BJ (cell line): ENCODE measurements around the gene TPX2. TPM values are rescaled to one million over a fixed set of nuclear protein-coding genes. Genes with fewer than 3 reads are reported as not detected.
"Not testable (repeated sequence)": the region's sequence is repeated elsewhere in the genome, so short reads cannot be mapped to it uniquely, and the experiment has no call there.

Experiments
- CTCF ChIA-PET: fragments of 350-600 bp; formaldehyde crosslinking; extraction: SDS; loops from one replicate; lab custom pipeline; 2021; ENCODE audit warnings: antibody characterized with exemption, inconsistent platforms; lab: Yijun Ruan, JAX
- POLR2A ChIA-PET: fragments of 300-600 bp; sonication (Branson Sonifier 250); formaldehyde crosslinking; extraction: SDS; loops from one replicate; lab custom pipeline; 2021; ENCODE audit warnings: antibody characterized with exemption; lab: Charles Lee
- DNase-seq: peaks from one replicate; pipeline ENCODE4 v3.0.0-alpha.2; 2011; ENCODE audit warnings: low read depth
- H3K27me3 ChIP-seq: 2 replicates; pipeline ENCODE4 v1.6.0; 2011; ENCODE audit warnings: low read length; ENCODE audit not compliant: control insufficient read depth, insufficient read depth
- H3K36me3 ChIP-seq: 2 replicates; pipeline ENCODE4 v1.5.1; 2011; ENCODE audit warnings: low read length; ENCODE audit not compliant: control insufficient read depth, insufficient read depth
- H3K4me3 ChIP-seq: 2 replicates; pipeline ENCODE4 v1.5.1; 2011; ENCODE audit warnings: low read depth, mild to moderate bottlenecking, control low read depth, low read length
- CTCF ChIP-seq: IDR thresholded peaks from 2 replicates; pipeline ENCODE4 v1.5.1; 2011; ENCODE audit warnings: low read depth, mild to moderate bottlenecking, control low read depth, inconsistent platforms, low read length, moderate library complexity; ENCODE audit not compliant: insufficient read depth
- polyA plus RNA-seq: library from polyadenylated mRNA; depleted of rRNA; stranded (reverse); fragments of >200 nt; gene quantifications from 2 replicates; pipeline ENCODE4 v1.2.3, GENCODE V29; 2011

The TPX2 gene
- polyA plus RNA-seq, 1 experiment = 29.9 TPM

DNA sequence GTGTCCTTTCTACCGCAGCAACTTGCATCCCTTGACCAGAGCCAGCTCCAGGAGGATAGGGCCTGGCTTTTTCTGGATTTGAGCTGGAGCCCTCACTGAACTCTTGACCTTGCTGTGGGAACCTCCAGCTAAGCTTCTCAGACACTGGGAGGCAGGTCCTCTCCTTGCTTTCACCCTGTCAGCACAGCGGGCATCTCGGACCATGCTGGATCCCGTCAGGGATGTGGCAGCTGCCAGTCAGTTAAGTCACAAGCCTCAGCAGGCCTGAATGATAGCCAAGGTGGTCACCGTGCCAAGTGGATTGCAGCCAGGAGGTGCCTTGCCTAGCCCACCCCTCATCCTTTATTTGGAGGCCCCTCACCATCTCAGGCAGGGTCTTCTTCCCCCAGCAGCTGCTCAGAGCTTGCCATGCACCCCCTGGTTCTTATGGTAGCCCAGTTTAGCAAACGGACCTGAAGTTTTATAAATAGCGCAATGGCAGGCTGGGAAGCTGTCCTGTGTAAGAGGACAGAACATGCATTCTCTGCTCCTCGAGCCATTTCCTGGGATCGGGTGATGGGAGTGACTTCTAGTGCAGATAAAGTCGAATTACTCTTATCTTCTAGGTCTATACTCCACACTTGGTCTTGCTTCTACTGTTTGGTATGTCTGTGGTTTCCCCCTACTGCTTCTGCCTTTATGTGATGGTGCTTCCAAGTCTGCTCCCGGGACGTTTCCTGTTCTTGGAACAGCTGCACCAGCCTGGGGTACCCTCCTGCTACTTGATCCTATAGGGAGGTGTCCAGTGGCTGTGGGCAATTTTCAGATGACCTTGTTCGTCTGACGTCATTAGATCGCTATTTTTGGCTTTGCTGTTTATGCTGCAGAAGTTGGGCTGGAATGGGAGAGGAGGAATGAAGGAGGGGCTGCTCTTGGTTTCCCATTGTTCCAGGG, 73.0 kb downstream of the TPX2 start:
- no peak for TF ChIP-seq CTCF
- Histone ChIP-seq H3K36me3 (no peaks in the 10 kb centered on the region), H3K27me3 (no peaks in the 10 kb centered on the region), H3K4me3 (no peak overlapping the region)
- no peak for DNase-seq
- ChIA-PET POLR2A (interaction anchor here (0.6 kb wide), 1 partner anchor 15 kb away, joined by 3 read pairs; no protein-coding TSS in a partner anchor), CTCF (interaction anchor here (1.3 to 3.2 kb wide), 2 partner anchors 11 to 41 kb away, joined by 4 to 20 read pairs; no protein-coding TSS in a partner anchor)

DNA sequence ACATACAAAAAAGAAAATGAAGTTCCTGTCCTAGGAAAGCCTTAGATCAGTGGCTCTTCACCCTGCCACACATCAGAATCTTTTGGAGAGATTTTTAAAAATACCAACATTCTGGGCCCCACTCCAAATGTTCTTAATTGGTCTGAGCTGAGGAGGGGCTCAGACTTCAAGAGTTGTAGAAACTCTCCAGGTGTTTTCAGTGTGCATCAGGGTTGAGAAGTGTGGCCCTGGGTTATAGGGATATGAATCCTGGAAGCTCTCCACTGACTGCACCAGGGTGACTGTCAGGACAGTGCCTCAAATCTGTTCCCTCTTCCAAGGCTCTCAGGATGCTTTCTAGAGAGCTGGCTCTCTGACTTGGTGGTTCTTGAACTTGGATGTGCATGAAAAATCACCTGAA, 74.5 kb downstream of the TPX2 start:
- Histone ChIP-seq H3K27me3 (no peaks in the 10 kb centered on the region), H3K36me3 (no peaks in the 10 kb centered on the region), H3K4me3 (no peak overlapping the region)
- ChIA-PET CTCF (interaction anchor here (1.0 to 1.6 kb wide), 3 partner anchors 9 to 25 kb away, joined by 3 to 11 read pairs (median 3); no protein-coding TSS in a partner anchor), POLR2A (no interaction called here)
- no peak for TF ChIP-seq CTCF
- DNase-seq = no peak

- POLR2A ChIA-PET, H3K27me3 ChIP-seq, H3K36me3 ChIP-seq, DNase-seq, H3K4me3 ChIP-seq: not testable (repeated sequence)
- CTCF ChIA-PET = interaction anchor here (1.0 to 1.6 kb wide), 4 partner anchors 8 to 39 kb away, joined by 3 to 11 read pairs (median 3); no protein-coding TSS in a partner anchor
Measured at GRCh38 chr20:31814142-31814541, 75.1 kb downstream of the TPX2 start.

DNA sequence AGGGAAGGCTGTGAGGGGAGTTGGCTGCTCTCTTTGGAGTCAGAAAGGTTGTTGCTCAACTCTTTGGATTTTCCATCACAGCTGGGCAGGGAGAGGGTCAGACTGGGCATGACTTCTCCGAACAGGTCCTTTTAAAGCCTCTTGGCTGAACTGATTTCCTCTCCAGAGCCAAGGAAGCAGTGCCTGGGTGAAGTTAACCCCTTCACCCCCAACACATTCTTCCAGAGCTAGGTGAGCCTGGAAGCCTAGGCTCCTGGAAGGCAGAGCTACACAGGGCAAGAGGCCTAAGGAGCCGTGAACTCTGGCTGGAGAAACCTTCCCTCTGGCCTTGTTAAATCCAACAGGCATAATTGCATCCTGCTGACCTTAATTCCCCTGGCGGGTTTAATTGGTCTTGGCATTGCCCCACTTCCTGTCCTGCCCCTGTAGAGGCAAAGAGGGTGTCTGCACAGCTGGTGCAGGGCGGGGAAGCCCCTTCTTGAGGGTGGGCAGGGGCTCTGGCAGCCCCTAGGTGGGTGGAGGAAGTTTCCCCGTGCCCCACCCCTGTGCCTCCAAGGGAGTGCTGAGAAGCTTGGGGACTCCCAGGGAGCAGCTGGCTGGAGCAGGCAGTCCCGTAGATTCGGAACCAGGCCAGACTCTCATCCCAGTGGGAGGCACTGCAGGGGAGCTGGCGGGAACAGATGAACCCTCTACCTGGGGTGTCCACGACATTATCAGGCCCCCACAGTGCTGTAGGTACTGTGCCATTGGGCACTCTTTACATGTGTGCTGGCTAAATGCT, 76.5 kb downstream of the TPX2 start:
- no peaks in the 10 kb centered on the region for H3K27me3 ChIP-seq
- DNase-seq = no peak
- ChIA-PET CTCF (interaction anchor here (1.6 to 4.0 kb wide), 2 partner anchors 31 to 216 kb away, joined by 11 to 27 read pairs; no protein-coding TSS in a partner anchor), POLR2A (no interaction called here)
- H3K4me3 ChIP-seq = no peak overlapping the region
- TF ChIP-seq CTCF = no peak
- H3K36me3 ChIP-seq = no peaks in the 10 kb centered on the region

GRCh38 chr20:31816221-31816620, 77.1 kb downstream of the TPX2 start:
- Histone ChIP-seq H3K4me3 (no peak overlapping the region), H3K27me3 (no peaks in the 10 kb centered on the region), H3K36me3 (no peaks in the 10 kb centered on the region)
- DNase-seq = no peak
- no peak for TF ChIP-seq CTCF
- CTCF ChIA-PET = interaction anchor here (1.6 to 4.0 kb wide), 2 partner anchors 31 to 215 kb away, joined by 11 to 27 read pairs; no protein-coding TSS in a partner anchor
- POLR2A ChIA-PET = no interaction called here
